ENCODE data around the gene TMEM176A.

- TF ChIP-seq POLR2AphosphoS5 (IDR thresholded peaks at IDR 0.05; ENCODE audit: low read depth, low read length) (no peak), TAF1 (IDR thresholded peaks at IDR 0.05; ENCODE audit: borderline replicate concordance, low read depth, low read length) (no peak)
These were observed 42.1 kb downstream of the TMEM176A start for GRCh38 chr7:150842716-150843115.

Data from GM12892 (cell line).